Pancreas (tissue), 10 donors: ENCODE data around the gene RAD51B. TPM values are rescaled to one million over a fixed set of nuclear protein-coding genes. Genes with fewer than 3 reads are reported as not detected.
"Not testable (repeated sequence)": the region's sequence is repeated elsewhere in the genome, so short reads cannot be mapped to it uniquely, and the experiment has no call there.

ENCODE experiments used
- ATAC-seq, 4 donors: fragments of 200-7000 bp; cut with Tn5 transposase; one replicate each; pipeline versions ENCODE4 v1.8.0 to v1.9.1; 2020; ENCODE audit warnings: mild to moderate bottlenecking in 4 of 4, moderate library complexity in 4 of 4
- DNase-seq, 6 donors: peaks; one replicate each; pipeline ENCODE4 v3.0.0-alpha.2; 2020
- FAIRE-seq: peaks from 2 replicates; lab custom pipeline; 2012; peaks lifted over from hg19 to GRCh38; lab: Jason Lieb, UNC
- H3K27ac ChIP-seq, 4 donors: fragments of 200-600 bp; sonication (generic); 1 replicate in 3 of 4; 2 replicates in 1 of 4; pipeline versions ENCODE4 v1.5.0 to v1.8.0; 2020
- H3K27me3 ChIP-seq, 4 donors: fragments of 200-600 bp; one replicate each; pipeline ENCODE4 v1.8.0; 2021
- H3K36me3 ChIP-seq, 3 donors: fragments of 200-600 bp; sonication (generic) in 1 of 3; one replicate each; pipeline versions ENCODE4 v1.5.0 to v1.8.0; 2020 to 2021
- H3K4me1 ChIP-seq, 3 donors: fragments of 200-600 bp; one replicate each; pipeline ENCODE4 v1.8.0; 2021
- H3K4me3 ChIP-seq, 4 donors: fragments of 200-600 bp; sonication (generic) in 2 of 4; one replicate each; pipeline versions ENCODE4 v1.5.0 to v1.8.0; 2020 to 2021
- H3K9me3 ChIP-seq, 4 donors: fragments of 200-600 bp; one replicate each; pipeline ENCODE4 v1.8.0; 2021
- WGBS, 2 donors: extraction: QIAGEN DNeasy Blood & Tissue Kit; methylation state at CpG; one replicate each; pipeline ENCODE4 v1.1.7; 2013; 5-methylcytosine and 5-hydroxymethylcytosine counted together
- intact Hi-C, 3 donors: fragments of 100-400 bp; cut with DNase I; formaldehyde crosslinking; loops; one replicate each; pipeline versions ENCODE4 v1.11.1 to v1.14.2; 2022
- polyA plus RNA-seq, 2 donors: library from polyadenylated mRNA; stranded (reverse); fragments of 200-250 nt; gene quantifications; one replicate each; pipeline ENCODE4 v1.2.3, GENCODE V29; 2013
- total RNA-seq, 6 donors: library from RNA; stranded (reverse); fragmentation: NEBNext Ultra II Directional in 4 of 6; extraction: Animal tissue kit (Norgen Biotek cat#: 25700) in 4 of 6; gene quantifications; one replicate each; pipeline versions ENCODE4 v1.2.1 to v1.2.4, GENCODE V29; 2021 to 2023
- TF ChIP-seq, protein P1 (sequence below), 4 donors: fragments of 200-600 bp; sonication (generic) in 3 of 4; IDR thresholded peaks; one replicate each; pipeline versions ENCODE4 v1.5.0 to v1.8.0; 2021; ENCODE audit warnings: antibody characterized with exemption in 4 of 4
- donor health status: healthy with polysubstance abuse.
- donor health status: DM: no; HTN: no; CAD: no; lungs with moderate emphysema.
- donor health status: DM: no; HTN: no; CAD: no.
- donor health status: control.
- donor health status: control.
- donor health status: Bipolar disorder and iron deficiency.
- donor health status: DM: yes; HTN: yes; CAD: no.
- donor health status: DM: no; HTN: no; CAD: no.
- donor health status: DM: no; HTN: no; CAD: no.
- donor health status: DM: yes; HTN: yes; CAD: no.

RAD51B gene
- total and polyA plus RNA-seq, 8 donors, result 1.1 to 17.3 (median 5.8) TPM

DNA sequence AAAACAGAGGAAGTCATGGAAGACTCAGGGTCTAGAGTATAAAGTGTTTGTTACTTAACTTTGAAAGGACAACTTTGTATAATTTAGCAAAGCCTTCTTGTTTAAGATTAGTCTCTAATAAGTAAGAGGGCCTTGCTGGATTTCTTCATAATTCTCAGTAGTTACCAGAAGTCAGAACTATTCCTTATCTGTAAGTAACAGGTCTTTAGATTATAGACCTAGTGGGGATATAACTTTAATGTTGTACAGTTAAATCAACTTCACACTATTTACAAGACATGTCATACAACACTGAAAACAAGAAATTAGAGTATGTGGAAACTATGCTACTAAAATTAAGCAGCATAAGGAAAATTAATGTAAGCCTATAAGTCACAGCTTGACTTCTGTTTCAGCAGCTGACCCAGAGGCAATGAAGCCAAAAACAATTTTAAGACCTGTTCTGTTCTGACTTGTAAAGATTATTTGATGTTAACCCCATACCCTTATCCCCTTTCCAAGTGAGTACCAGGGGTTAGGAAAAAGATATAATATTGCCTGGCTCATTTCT lies 398.3 kb downstream of the RAD51B start:
- FAIRE-seq (no peak), DNase-seq (no peak), ATAC-seq (peak in 1 of 4 donors; percentile 41)
- Histone ChIP-seq H3K4me1 (peaks cover 4 to 30% (median 25%) of the 10 kb centered on the region in 3 donors), H3K9me3 (no peaks in the 10 kb centered on the region), H3K36me3 (no peaks in the 10 kb centered on the region), H3K4me3 (no peak overlapping the region), H3K27me3 (no peaks in the 10 kb centered on the region), H3K27ac (no peak overlapping the region)
- intact Hi-C loops, result no loop called here
- TF ChIP-seq, protein P1, sequence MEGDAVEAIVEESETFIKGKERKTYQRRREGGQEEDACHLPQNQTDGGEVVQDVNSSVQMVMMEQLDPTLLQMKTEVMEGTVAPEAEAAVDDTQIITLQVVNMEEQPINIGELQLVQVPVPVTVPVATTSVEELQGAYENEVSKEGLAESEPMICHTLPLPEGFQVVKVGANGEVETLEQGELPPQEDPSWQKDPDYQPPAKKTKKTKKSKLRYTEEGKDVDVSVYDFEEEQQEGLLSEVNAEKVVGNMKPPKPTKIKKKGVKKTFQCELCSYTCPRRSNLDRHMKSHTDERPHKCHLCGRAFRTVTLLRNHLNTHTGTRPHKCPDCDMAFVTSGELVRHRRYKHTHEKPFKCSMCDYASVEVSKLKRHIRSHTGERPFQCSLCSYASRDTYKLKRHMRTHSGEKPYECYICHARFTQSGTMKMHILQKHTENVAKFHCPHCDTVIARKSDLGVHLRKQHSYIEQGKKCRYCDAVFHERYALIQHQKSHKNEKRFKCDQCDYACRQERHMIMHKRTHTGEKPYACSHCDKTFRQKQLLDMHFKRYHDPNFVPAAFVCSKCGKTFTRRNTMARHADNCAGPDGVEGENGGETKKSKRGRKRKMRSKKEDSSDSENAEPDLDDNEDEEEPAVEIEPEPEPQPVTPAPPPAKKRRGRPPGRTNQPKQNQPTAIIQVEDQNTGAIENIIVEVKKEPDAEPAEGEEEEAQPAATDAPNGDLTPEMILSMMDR (IDR thresholded peaks at IDR 0.05), result no peak

DNA sequence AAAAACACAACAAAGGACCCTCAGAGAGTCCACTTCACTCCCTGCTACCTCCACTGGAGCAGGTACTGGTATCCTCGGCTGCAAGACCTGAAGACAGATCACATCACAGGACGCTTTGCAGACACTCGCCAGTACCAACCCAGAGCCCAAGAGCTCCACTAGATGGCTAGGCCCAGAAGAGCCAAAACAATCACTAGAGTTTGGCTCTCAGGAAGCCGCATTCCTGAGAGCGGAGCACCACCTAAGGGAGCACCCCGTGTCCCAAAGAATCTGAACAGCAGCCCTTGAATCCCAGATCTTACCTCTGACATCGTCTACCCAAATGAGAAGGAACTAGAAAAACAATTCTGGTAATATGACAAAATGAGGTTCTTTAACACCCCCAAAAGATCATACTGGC lies 399.8 kb downstream of the RAD51B start:
- peaks cover 4 to 30% (median 25%) of the 10 kb centered on the region in 3 donors for H3K4me1 ChIP-seq
- 94 to 96% methylated on average over 7 of the region's 7 CpGs for WGBS, 2 donors
- ATAC-seq (no peak), DNase-seq (no peak), FAIRE-seq (no peak)
- no peaks in the 10 kb centered on the region for H3K9me3 ChIP-seq
- H3K27ac ChIP-seq, result no peak overlapping the region
- no peaks in the 10 kb centered on the region for H3K36me3 ChIP-seq
- H3K27me3 ChIP-seq, result no peaks in the 10 kb centered on the region
- intact Hi-C loops, result no loop called here
- TF ChIP-seq, protein P1 (IDR thresholded peaks at IDR 0.05), result no peak
- no peak overlapping the region for H3K4me3 ChIP-seq

DNA sequence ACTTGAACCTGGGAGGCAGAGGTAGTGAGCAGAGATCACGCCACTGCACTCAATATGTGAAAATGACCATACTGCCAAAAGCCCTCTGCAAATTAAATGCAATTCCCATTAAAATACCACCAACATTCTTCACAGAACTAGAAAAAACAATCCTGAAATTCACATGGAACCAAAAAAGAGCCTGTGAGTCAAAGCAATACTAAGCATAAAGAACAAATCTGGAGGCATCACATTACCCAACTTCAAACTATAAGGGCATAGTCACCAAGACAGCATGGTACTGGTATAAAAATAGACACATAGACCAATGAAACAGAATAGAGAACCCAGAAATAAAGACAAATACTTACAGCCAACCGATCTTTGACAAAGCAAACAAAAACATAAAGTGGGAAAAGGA lies 401.5 kb downstream of the RAD51B start:
- peaks cover 0 to 19% (median 12%) of the 10 kb centered on the region in 3 donors for H3K4me1 ChIP-seq
- H3K27ac ChIP-seq, H3K36me3 ChIP-seq, FAIRE-seq, ATAC-seq, DNase-seq, H3K4me3 ChIP-seq, H3K9me3 ChIP-seq, intact Hi-C loops, H3K27me3 ChIP-seq: not testable (repeated sequence)
- 87 to 94% methylated on average over 2 of the region's 2 CpGs for WGBS, 2 donors

DNA sequence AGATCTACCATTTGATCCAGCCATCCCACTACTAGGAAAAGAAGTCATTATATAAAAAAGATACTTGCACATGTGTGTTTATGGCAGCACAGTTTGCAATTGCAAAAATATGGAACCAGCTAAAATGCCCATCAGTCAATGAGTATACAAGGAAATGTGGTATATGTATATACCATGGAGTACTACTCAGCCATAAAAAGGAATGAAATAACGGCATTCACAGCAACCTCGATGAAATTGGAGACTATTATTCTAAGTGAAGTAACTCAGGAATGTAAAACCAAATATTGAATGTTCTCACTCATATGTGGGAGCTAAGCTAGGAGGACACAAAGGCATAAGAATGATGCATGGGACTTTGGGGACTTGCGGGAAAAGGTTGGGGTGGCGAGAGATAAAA lies 402.6 kb downstream of the RAD51B start:
- intact Hi-C loops, result no loop called here
- Histone ChIP-seq H3K27ac (no peak overlapping the region), H3K36me3 (no peaks in the 10 kb centered on the region), H3K4me3 (no peak overlapping the region), H3K4me1 (peaks cover 0 to 10% (median 8%) of the 10 kb centered on the region in 3 donors), H3K9me3 (no peaks in the 10 kb centered on the region), H3K27me3 (no peaks in the 10 kb centered on the region)
- ATAC-seq (no peak), FAIRE-seq (no peak), DNase-seq (no peak)
- TF ChIP-seq, protein P1 (IDR thresholded peaks at IDR 0.05), result no peak
- WGBS, 2 donors, result 94 to 96% methylated on average over 4 of the region's 4 CpGs

DNA sequence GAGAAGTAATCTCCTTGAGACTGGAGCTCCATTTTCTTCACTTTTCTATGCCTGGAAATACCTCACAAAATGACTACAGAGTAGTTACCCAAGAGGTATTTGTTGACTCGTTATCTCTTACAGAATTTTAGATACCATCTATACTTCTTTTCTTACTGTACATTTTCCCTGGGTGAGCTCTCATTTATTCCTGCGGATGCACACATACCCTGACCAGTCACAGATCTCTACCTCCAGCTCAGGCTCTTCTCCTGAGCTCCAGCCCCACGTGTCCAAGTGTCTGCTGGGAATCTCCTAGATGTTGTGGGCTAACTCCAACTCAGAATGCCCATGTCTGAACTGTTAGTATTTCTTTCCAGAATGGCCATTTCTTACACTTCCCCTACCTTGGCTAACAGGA lies 403.1 kb downstream of the RAD51B start:
- peaks cover 0 to 7% (median 7%) of the 10 kb centered on the region in 3 donors for H3K4me1 ChIP-seq
- intact Hi-C loops, result no loop called here
- TF ChIP-seq, protein P1 (IDR thresholded peaks at IDR 0.05), result no peak
- no peak overlapping the region for H3K27ac ChIP-seq
- no peak overlapping the region for H3K4me3 ChIP-seq
- H3K9me3 ChIP-seq, result no peaks in the 10 kb centered on the region
- no peaks in the 10 kb centered on the region for H3K36me3 ChIP-seq
- FAIRE-seq (no peak), DNase-seq (no peak), ATAC-seq (no peak)
- no peaks in the 10 kb centered on the region for H3K27me3 ChIP-seq
- WGBS, 2 donors, result 96 to 97% methylated on average over 3 of the region's 3 CpGs
